H1 (cell line): ENCODE data around the gene SART1.

Source experiments
- EZH2 ChIP-seq: fragments of 200-600 bp; sonication (generic); IDR thresholded peaks from 2 replicates; pipeline ENCODE4 v1.7.1; 2012; ENCODE audit warnings: low read depth, mild to moderate bottlenecking, moderate library complexity, low read length, inconsistent platforms; ENCODE audit not compliant: severe bottlenecking
- GABPA ChIP-seq: IDR thresholded peaks from 2 replicates; pipeline ENCODE4 v1.6.1; 2011; ENCODE audit warnings: mild to moderate bottlenecking, low read length, moderate library complexity, borderline replicate concordance; ENCODE audit not compliant: insufficient read depth
- RAD21 ChIP-seq, 2 experiments: IDR thresholded peaks in 1 of 2; conservative IDR thresholded peaks in 1 of 2; 2 replicates each; pipeline ENCODE4 v1.6.1; 2011; ENCODE audit warnings: low read depth in 2 of 2, low read length in 2 of 2, improper control_type of control experiment in 1 of 2, inconsistent platforms in 1 of 2, mild to moderate bottlenecking in 1 of 2, moderate library complexity in 1 of 2
- SIN3A ChIP-seq, 2 experiments: IDR thresholded peaks in 1 of 2; conservative IDR thresholded peaks in 1 of 2; 2 replicates each; pipeline ENCODE4 v1.6.1; 2011 to 2012; ENCODE audit warnings: low read length in 2 of 2, improper control_type of control experiment in 1 of 2, low read depth in 1 of 2, mild to moderate bottlenecking in 1 of 2
- ZNF274 ChIP-seq: IDR thresholded peaks from 2 replicates; pipeline ENCODE4 v1.7.0; 2012; ENCODE audit warnings: low read length, borderline replicate concordance; ENCODE audit errors: extremely low read depth
- TF ChIP-seq, protein P1 (sequence below), 3 experiments: IDR thresholded peaks; 1 replicate in 2 of 3; 2 replicates in 1 of 3; pipeline versions ENCODE4 v1.5.1 to v1.6.1; 2011; ENCODE audit warnings: low read length in 3 of 3, mild to moderate bottlenecking in 3 of 3, inconsistent platforms in 2 of 3, low read depth in 1 of 3, moderate library complexity in 1 of 3; ENCODE audit not compliant: insufficient read depth in 1 of 3; ENCODE audit errors: control extremely low read depth in 1 of 3
- TF ChIP-seq, protein P2 (sequence below): IDR thresholded peaks from 2 replicates; pipeline ENCODE4 v1.6.1; 2012; ENCODE audit warnings: inconsistent platforms
- TF ChIP-seq, protein P3 (sequence below): IDR thresholded peaks from 2 replicates; pipeline ENCODE4 v1.6.1; 2011; ENCODE audit warnings: low read depth, mild to moderate bottlenecking, low read length; ENCODE audit not compliant: insufficient read depth

DNA sequence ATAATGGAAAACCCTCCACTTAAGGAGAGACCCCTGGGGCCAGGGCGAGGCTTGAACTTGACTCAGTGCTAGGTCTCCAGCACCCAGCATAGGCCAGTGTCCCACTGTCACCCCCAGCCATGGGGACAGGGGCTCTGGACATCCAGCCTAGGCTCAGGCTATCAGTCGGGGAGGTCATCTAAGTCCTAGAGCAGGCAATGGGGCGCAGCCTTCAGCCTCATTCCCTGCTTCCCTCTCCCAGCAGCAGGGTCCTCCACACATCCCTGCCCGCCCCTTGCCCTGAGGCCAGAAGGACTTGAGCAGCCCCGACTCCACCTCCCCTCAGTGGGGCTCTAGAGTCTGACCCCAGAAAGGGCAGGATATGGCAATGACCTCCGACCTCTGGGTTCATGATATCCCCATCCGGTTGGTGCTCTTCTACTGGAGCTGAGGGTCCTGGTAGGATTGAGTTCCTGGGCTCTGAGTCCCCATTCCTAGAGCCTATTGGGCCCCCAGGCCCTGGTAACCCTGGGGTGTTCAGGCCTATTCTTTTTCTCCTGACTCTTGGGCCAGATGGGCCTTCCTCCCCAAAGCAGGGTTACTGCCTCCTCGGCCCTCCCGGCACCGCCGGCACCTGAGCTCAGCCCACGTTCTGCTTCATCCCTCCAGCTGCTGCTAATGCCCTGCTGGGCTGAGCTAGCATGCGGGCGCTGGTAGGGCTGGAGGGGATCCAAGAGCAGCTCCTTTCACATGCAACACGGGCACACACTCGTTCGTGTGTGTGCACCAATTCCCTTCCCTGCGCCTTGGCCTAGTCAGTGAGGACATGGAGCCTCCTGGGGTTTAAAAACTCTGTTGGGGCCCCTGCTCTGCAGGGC, 54.6 kb downstream of the SART1 start:
- TF ChIP-seq, protein P1, sequence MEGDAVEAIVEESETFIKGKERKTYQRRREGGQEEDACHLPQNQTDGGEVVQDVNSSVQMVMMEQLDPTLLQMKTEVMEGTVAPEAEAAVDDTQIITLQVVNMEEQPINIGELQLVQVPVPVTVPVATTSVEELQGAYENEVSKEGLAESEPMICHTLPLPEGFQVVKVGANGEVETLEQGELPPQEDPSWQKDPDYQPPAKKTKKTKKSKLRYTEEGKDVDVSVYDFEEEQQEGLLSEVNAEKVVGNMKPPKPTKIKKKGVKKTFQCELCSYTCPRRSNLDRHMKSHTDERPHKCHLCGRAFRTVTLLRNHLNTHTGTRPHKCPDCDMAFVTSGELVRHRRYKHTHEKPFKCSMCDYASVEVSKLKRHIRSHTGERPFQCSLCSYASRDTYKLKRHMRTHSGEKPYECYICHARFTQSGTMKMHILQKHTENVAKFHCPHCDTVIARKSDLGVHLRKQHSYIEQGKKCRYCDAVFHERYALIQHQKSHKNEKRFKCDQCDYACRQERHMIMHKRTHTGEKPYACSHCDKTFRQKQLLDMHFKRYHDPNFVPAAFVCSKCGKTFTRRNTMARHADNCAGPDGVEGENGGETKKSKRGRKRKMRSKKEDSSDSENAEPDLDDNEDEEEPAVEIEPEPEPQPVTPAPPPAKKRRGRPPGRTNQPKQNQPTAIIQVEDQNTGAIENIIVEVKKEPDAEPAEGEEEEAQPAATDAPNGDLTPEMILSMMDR (IDR thresholded peaks at IDR 0.05; ENCODE audit: control extremely low read depth in 1 of 3, insufficient read depth in 1 of 3, low read depth in 1 of 3, low read length in 3 of 3): no peak
- no peak for TF ChIP-seq RAD21 (IDR thresholded peaks at IDR 0.05 in 1 of 2, conservative IDR thresholded peaks at IDR 0.05 in 1 of 2; ENCODE audit: low read depth in 2 of 2, low read length in 2 of 2)
- TF ChIP-seq, protein P2, sequence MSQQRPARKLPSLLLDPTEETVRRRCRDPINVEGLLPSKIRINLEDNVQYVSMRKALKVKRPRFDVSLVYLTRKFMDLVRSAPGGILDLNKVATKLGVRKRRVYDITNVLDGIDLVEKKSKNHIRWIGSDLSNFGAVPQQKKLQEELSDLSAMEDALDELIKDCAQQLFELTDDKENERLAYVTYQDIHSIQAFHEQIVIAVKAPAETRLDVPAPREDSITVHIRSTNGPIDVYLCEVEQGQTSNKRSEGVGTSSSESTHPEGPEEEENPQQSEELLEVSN: no peak
- no peak for TF ChIP-seq EZH2
- TF ChIP-seq GABPA: no peak
- no peak for TF ChIP-seq SIN3A (conservative IDR thresholded peaks at IDR 0.05 in 1 of 2, IDR thresholded peaks at IDR 0.05 in 1 of 2; ENCODE audit: low read depth in 1 of 2, low read length in 2 of 2)
- TF ChIP-seq, protein P3, sequence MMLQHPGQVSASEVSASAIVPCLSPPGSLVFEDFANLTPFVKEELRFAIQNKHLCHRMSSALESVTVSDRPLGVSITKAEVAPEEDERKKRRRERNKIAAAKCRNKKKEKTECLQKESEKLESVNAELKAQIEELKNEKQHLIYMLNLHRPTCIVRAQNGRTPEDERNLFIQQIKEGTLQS: no peak
- TF ChIP-seq ZNF274: no peak
